Measurements from ENCODE around the gene KMT2E. TPM values are rescaled to one million over a fixed set of nuclear protein-coding genes. Genes with fewer than 3 reads are reported as not detected.
A peak's percentile ranks its signal among the peaks of the same experiment; 100 is the strongest.

Gene KMT2E
- total RNA-seq, 1 experiment from 2014 or later: 38.2 TPM

DNA sequence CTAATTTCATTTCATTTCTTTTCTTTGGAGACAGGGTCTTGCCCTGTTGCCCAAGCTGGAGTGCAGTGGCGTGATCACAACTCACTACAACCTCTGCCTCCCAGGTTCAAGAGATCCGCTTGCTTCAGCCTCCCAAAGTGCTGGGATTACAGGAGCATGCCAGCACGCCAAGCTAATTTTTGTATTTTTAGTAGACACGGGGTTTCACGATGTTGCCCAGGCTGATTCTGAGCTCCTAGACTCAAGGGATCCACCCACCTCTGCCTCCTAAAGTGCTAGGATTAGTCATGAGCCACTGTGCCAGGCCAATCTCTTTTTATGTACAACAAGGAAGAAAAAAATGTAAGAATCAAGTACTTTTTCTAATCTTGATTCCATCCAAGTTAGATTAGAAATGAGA is 10.7 kb upstream of the KMT2E start:
- H3K79me2 ChIP-seq (ENCODE audit: insufficient read depth, low read length): peaks cover 64% of the 10 kb centered on the region
- no peak overlapping the region for H2AFZ ChIP-seq (ENCODE audit: low read length)
- H3K4me3 Mint-ChIP-seq: no peak overlapping the region; a peak in 1 of 5 replicates
- H3K27me3 Mint-ChIP-seq (ENCODE audit: low read depth): no peaks in the 10 kb centered on the region
- no peak overlapping the region for H4K5ac ChIP-seq (ENCODE audit: insufficient read length, low read depth, low read length)
- H3K4me1 Mint-ChIP-seq: peaks cover 48 to 49% of the 10 kb centered on the region in 2 experiments
- H3K9ac ChIP-seq (ENCODE audit: extremely low read depth, insufficient read length, low read length): no peak overlapping the region
- H3K4me1 ChIP-seq (ENCODE audit: insufficient read depth, low read length): no peaks in the 10 kb centered on the region; the same call in 1 of the 2 replicates
- H2BK15ac ChIP-seq (ENCODE audit: low read depth, low read length): no peak overlapping the region
- no peak overlapping the region for H2BK20ac ChIP-seq (ENCODE audit: low read depth, low read length, poor library complexity, severe bottlenecking)
- H3K23me2 ChIP-seq (ENCODE audit: insufficient read length, low read depth, low read length, poor library complexity, severe bottlenecking): no peaks in the 10 kb centered on the region
- no peak overlapping the region for H3K4me2 ChIP-seq (ENCODE audit: insufficient read depth, insufficient read length, low read length)
- H2AK5ac ChIP-seq (ENCODE audit: insufficient read length, low read length): no peak overlapping the region
- H3K18ac ChIP-seq (ENCODE audit: insufficient read length, low read depth, low read length): no peak overlapping the region
- no peak overlapping the region for H4K8ac ChIP-seq (replicated peaks; ENCODE audit: insufficient read length, low read depth, low read length)
- H3K9me3 ChIP-seq (ENCODE audit: control insufficient read depth, low read depth, low read length): no peaks in the 10 kb centered on the region
- H4K20me1 ChIP-seq (ENCODE audit: control insufficient read depth, insufficient read depth, insufficient read length): no peaks in the 10 kb centered on the region
- no peak overlapping the region for H4K91ac ChIP-seq (ENCODE audit: insufficient read length, low read depth, low read length)
- H3K56ac ChIP-seq (ENCODE audit: insufficient read length, low read depth, low read length): no peak overlapping the region
- DNase-seq: no peak
- H2BK5ac ChIP-seq (ENCODE audit: insufficient read length, low read length): no peak overlapping the region
- H3K27me3 ChIP-seq (ENCODE audit: insufficient read depth, low read length): no peaks in the 10 kb centered on the region
- no peak overlapping the region for H3K14ac ChIP-seq (ENCODE audit: insufficient read depth, low read length)
- H3K36me3 Mint-ChIP-seq (ENCODE audit: insufficient read depth in 1 of 3, low read depth in 3 of 3): peaks cover 8 to 21% (median 15%) of the 10 kb centered on the region in 3 experiments; a peak in 6 of 7 replicates
- H3T11ph ChIP-seq (ENCODE audit: low read length): no peak overlapping the region
- no peaks in the 10 kb centered on the region for H3K9me3 Mint-ChIP-seq
- no peak overlapping the region for H3K4ac ChIP-seq (ENCODE audit: low read depth, low read length)
- H2BK12ac ChIP-seq (ENCODE audit: insufficient read length, low read depth, low read length): no peak overlapping the region
- WGBS (ENCODE audit: extremely low coverage, insufficient read length, low lambda C conversion rate): no CpG with 5 or more reads among the region's 5 CpGs
- no peaks in the 10 kb centered on the region for H3K79me1 ChIP-seq (ENCODE audit: insufficient read depth, low read depth, low read length, poor library complexity, severe bottlenecking)
- H3K23ac ChIP-seq (ENCODE audit: insufficient read length, low read depth, low read length): peak overlapping the region; percentile 85
- H2BK120ac ChIP-seq (ENCODE audit: low read depth, low read length, poor library complexity, severe bottlenecking): no peak overlapping the region
- H3K27ac Mint-ChIP-seq: peak overlapping the region; percentile 82 to 86 (median 85); a peak in 6 of 7 replicates
- TF ChIP-seq, protein P1, sequence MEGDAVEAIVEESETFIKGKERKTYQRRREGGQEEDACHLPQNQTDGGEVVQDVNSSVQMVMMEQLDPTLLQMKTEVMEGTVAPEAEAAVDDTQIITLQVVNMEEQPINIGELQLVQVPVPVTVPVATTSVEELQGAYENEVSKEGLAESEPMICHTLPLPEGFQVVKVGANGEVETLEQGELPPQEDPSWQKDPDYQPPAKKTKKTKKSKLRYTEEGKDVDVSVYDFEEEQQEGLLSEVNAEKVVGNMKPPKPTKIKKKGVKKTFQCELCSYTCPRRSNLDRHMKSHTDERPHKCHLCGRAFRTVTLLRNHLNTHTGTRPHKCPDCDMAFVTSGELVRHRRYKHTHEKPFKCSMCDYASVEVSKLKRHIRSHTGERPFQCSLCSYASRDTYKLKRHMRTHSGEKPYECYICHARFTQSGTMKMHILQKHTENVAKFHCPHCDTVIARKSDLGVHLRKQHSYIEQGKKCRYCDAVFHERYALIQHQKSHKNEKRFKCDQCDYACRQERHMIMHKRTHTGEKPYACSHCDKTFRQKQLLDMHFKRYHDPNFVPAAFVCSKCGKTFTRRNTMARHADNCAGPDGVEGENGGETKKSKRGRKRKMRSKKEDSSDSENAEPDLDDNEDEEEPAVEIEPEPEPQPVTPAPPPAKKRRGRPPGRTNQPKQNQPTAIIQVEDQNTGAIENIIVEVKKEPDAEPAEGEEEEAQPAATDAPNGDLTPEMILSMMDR (conservative IDR thresholded peaks at IDR 0.05): no peak
- H3K27ac ChIP-seq (ENCODE audit: insufficient read length, low read depth, low read length): no peak overlapping the region
